Activated effector memory CD4-positive, alpha-beta T cell treated with Interleukin-2 at 50 U/mL for 16 hours (primary cell): ENCODE data around the gene FMR1NB.

Experiments
- DNase-seq: peaks from one replicate; pipeline ENCODE4 v3.0.0-alpha.2; 2020

The FMR1NB gene, protein sequence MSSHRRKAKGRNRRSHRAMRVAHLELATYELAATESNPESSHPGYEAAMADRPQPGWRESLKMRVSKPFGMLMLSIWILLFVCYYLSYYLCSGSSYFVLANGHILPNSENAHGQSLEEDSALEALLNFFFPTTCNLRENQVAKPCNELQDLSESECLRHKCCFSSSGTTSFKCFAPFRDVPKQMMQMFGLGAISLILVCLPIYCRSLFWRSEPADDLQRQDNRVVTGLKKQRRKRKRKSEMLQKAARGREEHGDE

DNA sequence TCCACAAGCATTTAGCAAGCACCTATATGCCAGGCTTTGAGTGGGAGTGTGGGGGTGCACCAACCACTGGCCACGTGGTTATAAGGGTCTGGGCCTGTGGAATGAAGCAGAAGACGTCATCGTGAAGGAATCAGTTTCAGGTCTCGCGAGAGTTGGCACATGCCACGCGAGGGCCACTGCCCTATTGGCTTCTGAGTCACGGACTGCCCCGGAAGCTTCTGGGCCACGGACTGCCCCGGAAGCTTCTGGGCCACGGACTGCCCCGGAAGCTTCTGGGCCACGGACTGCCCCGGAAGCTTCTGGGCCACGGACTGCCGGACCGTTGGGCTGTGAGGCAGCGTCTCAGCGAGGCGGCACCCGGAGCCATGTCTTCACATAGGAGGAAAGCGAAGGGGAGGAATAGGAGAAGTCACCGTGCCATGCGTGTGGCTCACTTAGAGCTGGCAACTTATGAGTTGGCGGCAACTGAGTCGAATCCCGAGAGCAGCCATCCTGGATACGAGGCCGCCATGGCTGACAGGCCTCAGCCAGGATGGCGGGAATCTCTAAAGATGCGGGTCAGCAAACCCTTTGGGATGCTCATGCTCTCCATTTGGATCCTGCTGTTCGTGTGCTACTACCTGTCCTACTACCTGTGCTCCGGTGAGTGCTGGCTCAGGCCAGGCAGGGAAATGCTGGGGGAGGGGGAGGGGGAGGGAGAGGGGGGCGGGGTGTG, at the start of gene FMR1NB:
TSS of gene FMR1NB (plus strand) at position 300 of the 715 bp plus-strand sequence. CDS start at position 366, 66 bp downstream.
- no peak for DNase-seq

DNA sequence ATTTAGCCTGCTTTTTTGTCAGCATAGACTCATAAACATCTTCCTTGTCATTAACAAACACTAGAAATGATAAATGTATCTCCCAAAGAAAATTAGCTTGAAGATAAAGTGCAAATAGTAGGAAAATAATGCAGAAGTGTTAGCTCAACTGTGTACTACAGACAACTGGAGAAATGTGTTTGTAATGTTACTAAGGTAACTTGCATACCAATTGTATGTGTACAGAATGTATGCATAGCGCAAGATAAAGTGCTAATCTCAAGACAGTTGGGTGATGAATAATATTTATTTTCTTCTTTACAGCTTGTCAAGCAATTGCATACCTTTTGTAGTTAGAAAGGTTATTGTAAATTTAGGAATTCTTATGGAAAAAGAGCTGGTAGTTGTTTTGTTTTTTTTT, 47.3 kb upstream of the FMR1NB start:
- DNase-seq: no peak

DNA sequence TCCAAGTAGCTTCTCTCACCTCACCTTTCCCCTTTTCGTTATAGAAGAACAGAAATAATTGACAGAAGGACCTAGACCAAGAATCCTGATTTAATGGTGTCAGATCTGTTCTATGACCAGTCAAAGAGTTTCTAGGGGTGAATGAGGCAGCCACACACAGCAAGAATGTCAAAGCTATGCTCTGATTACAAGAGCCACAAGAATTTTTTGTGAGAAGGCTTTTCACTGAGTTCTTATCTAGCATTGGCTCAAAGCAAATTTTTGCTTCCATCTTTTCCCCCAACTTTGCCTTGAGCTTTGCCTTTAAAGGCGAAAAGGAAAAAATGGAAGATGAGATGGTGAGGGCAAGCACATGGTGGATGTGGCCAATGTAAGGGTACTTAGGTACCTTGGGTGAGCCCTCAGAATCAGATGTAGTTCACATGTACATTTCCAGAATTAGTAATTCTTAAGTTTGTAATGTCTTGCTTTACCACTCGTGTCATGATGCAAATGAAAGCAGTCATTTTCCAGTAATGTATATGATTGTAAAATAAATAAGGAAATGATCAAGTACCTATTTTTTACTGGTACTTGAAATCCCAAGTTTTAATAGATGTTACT, 45.9 kb upstream of the FMR1NB start:
- DNase-seq: no peak

DNA sequence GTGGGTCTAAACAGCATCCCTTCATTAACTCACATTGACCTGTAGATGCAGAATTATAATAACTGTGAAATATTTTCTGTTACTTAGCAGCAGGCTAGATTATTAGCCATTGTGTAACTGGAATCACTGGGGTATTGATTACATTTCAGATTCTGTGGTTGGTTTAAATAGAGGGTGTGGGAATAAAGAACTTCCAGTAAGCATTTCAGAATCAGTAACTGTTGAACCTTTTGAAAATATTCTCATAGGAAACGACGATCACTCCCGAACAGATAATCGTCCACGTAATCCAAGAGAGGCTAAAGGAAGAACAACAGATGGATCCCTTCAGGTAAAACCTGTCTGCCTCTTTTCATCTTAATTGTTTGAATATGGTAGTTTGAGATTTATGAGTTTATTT, 35.9 kb upstream of the FMR1NB start:
- no peak for DNase-seq

DNA sequence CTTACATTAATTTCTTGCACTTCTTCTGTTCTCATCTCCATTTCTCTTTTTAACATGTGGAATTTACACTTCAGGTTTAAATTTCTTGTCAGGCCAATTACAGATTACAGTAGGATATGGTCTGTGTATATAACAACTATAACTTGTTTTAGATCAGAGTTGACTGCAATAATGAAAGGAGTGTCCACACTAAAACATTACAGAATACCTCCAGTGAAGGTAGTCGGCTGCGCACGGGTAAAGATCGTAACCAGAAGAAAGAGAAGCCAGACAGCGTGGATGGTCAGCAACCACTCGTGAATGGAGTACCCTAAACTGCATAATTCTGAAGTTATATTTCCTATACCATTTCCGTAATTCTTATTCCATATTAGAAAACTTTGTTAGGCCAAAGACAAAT, 32.6 kb upstream of the FMR1NB start:
- no peak for DNase-seq

DNA sequence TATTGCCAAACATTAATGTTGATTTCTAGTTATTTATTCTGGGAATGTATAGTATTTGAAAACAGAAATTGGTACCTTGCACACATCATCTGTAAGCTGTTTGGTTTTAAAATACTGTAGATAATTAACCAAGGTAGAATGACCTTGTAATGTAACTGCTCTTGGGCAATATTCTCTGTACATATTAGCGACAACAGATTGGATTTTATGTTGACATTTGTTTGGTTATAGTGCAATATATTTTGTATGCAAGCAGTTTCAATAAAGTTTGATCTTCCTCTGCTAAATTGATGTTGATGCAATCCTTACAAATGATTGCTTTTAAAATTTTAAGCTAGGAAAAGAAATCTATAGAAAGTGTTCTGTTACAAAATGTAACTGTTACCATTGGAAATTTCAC, 30.8 kb upstream of the FMR1NB start:
- no peak for DNase-seq

DNA sequence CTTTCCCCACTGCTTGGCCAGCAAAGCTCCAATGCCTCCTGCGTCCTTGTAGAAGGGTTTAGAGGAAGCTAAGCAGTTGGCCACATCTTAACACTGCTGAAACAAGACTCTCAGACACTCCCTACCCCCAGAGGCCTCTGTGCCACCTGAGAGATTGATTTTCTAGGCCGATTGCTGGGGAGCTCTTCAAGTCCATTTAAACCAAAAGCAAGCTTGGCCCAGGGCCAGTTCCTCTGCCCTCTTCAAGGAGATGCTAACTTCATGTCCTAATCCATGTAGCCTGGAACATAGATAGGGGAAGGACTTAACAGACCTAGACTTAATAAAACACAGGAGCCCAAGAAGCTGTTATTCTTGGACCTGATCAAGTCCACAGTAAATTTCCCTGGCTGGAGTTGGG, 27.2 kb upstream of the FMR1NB start:
- DNase-seq: no peak

DNA sequence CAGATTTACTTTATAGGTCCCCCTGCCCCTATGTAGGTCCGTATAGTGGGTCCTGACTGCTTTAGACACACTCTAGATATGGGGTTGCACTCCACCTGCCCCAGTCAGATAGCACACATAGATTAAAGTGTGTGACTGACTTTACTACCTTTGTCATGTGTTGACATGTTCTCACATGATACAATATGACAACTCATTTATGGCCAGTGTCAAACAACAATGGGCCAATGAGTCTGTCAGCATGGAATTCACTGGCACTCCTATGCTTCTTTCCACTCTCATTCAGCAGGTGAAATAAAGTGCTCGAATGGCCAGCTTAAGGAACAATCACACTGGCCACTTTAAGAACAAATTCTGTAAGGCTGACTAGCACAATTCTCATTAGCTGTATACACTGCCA, 23.8 kb upstream of the FMR1NB start:
- no peak for DNase-seq

DNA sequence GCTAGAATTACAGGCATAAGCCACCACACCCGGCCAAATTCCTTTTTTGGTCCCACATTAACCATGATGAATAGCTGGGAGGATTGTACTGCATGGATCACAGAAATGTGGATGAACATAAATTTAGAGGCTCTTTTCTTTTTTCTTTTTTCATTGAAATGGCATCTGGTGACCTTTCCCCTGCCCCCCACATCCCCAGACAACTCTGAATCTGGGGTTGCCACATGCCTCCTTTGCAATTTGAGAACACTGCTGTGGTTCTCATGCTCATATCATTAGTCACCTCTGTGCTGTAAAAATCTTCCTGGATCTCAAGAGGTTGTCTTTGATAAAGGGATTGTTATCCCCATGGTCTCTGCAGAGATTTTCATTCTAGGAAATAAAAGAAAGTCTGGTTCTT, 22.8 kb upstream of the FMR1NB start:
- no peak for DNase-seq

DNA sequence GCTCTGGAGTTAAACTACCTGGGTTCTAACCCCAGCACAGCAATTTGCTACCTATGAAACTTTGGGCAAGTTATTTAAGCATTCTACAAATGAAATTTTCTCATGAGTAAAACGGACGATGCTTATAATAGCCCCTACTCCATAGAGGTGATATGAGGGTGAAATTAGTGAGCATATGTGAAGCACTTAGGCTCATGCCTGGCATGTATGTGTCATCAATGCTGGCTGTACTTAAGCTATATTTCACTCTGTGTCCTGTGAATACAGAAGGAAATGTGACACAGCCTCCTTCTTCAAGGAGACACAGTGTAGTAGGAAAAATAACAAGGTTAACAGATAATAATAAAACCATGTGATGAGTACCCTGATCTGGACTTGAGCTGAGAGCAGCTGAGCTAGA, 20.4 kb upstream of the FMR1NB start:
- DNase-seq: no peak

DNA sequence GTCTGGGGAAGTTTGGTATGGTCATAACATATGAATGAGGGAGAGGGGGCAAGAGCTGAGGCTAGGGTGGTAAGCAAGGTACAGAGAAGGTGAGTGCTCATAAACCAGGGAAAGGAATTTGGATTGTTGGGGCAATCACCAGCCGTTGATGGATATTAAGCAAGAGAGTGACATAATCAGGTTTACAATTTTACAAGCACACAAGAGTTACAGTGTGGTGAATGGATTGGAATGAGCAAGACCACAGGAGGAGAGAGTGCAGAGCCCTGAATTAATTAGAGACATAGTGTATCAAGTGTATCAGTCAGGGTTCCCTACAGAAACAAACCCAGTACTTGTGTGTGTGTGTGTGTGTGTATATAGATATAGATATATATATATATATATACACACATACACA, 18.7 kb upstream of the FMR1NB start:
- DNase-seq: no peak

DNA sequence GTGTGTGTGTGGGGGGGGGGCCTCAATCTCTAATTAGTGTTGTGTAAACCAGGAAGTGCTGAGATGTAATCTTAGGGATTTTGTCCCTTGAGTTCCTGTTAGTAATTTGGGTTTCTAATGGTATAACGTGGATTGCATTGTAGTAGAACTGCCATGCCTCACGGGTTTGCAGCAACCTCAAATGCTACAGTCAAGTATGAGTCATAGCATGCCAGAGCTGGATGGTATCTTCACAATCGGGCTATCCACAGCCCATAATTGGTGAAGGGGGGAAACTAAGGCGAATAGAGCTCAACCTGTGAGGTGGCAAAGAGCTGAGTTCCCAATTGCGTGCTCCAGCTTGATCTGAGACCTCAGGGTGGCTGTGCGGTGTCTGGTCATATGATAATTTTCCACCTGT, 2.2 kb upstream of the FMR1NB start:
- no peak for DNase-seq

DNA sequence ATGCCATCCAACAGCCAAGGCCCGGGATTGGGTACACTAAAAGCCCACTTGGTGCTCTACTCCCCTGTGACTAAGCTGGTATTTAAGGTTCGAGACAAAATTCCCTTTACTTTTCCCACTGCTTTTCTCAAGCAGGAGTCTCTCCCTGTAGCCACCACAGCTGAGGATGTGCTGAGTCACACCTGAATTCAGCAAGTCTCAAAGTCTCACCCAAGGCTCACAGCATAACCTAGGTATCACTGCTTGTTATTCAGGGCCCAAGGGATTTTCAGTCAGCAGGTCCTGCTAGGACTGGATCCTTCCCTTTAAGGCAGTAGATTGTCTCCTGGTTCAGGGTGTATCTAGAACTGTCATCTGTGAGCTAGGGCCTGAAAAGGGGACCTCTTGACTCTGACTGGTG, 39.2 kb downstream of the FMR1NB start:
- no peak for DNase-seq

DNA sequence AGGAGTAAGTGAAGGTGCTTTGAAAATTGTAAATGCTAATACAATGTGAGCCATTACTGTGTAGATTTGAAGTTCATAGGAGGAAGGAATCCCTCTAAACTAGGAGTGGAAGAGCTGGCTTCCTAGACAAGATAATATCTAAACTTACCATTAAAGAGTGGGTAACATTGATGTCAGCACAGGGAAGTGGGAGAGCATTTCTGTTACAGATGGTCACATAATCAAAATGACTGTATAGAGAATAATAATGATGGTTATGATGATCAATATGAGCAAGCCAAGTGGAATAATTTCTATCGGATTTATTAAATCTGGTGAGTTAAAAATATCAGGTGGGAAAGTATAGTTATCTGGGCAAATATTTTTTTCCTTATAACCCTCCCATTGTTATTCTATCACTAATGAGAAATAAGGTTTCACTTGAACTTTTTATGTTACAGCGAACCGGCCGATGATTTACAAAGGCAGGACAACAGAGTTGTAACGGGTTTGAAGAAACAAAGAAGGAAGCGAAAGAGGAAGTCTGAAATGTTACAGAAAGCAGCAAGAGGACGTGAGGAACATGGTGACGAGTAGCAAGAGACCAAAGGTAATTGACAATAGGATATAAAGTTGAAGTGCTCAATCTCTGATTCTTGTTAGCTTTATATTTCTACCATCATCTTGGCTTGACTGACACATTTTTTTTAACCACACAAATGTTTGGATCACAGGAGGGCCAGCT, 43.5 kb downstream of the FMR1NB start:
- DNase-seq: no peak

DNA sequence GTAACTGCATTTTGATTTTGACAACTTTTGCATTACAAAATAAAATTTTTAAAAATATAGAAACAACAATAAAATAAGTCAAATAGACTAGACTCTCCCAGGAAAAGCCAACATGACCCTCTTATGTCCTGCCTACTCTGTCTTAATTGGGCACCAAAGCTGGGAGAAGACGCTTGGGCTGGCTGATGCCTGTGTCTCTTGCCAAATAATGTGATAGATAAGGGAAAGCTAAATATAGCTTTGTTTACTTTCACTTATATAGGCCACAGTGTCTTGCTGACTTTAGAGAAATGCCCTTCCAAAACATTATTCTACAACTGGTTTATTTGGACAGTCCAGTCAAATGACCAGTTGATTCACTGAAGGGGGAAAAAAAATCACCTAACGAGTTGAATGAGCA, 54.2 kb downstream of the FMR1NB start:
- no peak for DNase-seq

DNA sequence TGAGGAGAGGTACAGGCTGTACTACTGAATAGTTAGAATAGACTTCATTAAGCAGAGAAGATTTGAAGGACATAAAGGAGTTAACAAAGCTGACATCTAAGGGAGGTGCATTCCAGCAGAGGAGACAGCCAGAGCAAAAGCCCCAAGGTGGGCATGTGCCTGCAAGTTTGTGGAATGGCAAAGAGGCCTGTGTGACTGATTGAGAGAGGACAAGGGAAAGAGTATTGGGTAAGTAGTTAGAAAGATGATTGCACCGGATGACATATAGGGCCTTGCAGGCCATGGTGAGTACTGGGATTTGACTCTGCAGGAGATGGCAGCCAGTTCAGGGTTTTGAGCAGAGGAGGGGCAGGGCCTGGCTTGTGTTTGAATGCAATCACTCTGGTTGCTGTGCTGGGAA, 55.9 kb downstream of the FMR1NB start:
- DNase-seq: no peak

DNA sequence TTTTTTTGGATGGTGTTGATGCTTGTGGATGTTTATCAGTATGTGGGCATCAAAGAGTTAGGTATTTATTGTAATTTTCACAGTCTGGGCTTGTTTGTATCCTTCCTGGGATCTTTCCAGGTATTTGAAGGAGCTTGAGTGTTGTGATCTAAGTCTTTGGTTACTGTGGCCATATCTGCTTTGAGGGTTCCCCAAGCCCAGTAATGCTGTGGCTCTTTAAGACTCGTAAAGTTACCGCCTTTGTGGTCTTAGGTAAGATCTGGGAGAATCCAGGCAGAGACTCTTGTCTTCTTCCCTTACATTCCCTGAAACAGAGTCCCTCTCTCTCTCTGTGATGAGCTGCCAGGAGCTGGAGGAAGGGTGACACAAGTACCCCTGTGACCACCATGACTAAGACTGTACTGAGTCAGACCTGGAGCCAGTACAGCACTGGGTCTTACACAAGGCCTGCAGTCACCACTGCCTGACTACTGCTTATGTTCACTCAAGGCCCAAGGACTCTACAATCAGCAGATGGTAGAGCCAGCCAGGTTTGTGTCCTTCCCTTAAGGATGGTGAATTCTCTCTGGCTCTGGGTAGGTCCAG, 62.2 kb downstream of the FMR1NB start:
- DNase-seq: no peak

DNA sequence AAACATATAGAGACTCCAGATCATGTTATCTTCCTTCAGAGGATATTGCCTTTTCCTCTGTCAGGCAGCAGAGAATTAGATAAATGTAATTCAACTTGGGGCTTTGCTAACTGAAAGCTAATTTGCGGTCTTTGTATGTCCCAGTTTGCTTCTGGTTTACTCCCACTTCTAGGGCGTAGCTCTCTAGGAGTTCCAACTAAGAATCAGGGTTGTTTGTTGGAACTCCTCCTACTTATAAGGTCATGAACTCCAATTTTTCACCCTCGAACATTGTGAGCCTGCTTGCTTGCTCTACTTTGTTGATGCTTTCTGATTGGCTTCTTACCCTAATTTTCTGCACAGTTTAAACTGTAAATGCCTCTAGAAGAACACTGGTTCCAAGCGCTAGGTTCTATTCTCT, 66.1 kb downstream of the FMR1NB start:
- DNase-seq: no peak

DNA sequence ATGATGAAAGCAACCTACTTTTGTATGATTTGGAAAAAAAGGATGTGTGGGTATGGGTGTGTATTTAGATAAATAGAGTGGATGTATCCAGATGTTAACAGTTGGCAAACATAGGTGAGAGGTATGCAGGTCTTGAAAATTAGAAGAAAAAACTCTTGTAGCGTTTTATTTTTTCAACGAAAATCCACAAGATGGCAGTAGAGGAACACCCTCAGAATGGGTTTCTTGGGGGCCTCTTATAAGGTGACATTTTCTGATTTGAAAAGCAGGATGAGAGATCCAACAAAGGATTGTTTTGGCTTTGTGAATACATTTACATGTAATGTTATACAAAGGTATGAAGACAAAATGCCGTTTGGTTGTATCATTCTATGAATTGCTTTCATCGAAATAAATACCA, 68.3 kb downstream of the FMR1NB start:
- no peak for DNase-seq

DNA sequence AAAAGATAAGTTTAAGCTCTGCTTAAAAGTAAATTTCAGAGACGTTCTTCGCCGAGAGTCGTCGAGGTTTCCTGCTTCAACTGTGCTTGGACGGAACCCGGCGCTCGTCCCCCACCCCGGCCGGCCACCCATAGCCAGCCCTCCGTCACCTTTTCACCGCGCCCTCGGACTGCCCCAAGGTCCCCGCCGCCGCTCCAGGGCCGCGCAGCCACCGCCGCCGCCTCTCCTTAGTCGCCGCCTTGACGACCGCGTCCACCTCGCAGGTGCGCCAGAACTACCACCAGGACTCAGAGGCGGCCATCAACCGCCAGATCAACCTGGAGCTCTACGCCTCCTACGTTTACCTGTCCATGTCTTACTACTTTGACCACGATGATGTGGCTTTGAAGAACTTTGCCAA, 70.8 kb downstream of the FMR1NB start:
- DNase-seq: no peak

DNA sequence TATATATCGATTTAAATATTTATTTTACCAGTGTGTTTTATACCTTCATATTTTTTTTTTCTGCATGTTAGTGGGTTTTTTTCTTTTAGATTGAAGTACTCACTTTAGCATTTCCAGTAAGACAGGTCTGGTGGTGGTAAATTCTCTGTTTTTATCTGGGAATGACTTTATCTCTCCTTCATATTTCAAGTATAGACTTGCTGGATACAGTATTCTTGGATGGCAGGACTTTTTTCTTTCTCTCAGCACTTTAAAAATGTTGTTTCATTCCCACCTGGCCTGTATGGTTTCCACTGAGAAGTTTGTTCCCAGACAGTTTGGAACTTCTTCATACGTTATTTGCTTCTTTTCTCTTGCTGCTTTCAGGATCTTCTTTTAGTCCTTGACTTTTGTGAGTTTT, 86.1 kb downstream of the FMR1NB start:
- no peak for DNase-seq

DNA sequence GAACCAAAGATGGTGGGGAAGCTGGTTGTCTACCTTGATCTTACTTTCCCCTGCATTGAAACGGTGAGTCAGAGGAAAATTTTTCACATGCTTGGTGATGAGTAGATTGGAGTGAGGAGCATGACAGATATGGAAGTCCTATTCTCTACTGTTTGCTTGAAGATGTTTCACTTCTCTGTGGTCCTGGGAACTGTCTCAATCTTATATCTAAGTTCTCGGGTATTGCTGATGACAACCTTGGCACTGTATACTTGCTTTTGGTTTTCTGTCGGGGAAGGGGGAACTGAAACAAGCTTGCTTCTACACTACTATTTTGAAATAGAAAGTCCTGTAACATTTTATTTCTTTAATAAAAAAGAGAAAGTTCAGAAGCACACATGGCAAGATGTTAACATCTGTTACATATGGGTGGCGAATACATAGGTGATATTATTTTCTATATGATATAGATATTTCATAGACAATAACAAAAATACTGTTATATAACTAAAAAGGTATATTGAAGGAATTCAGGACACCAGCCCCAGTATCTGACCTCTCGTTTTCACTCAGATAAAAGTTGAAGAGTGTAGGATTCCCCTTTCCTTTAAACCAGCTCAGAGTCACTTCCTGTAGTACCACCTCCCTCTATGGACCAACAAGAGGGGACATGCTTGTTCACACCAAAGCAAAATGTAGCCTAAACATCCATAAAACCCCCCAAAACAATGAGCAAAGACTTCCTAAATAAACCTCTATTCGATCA, 88.8 kb downstream of the FMR1NB start:
- DNase-seq: no peak

DNA sequence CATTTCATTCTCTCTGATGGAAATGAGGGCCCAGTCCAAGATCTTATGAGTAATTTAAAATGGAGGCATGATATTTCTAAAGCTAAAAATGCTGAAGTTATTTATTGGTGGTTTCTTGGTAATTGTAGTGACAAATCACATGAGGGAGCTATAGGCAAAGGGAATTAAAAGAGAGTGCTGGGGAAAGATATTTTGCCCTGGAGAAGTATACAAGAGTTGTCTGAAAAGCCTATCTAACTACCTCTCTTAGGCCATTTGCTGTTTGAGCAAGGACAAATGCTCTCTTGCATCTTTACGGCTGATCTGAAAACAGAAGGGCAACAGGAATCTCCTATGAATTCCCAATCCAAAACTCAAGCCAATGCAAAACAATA, 89.4 kb downstream of the FMR1NB start:
- no peak for DNase-seq
